HG03064 (cell line): Measurements from ENCODE around the gene BAZ1B.
"Not testable (repeated sequence)": the region's sequence is repeated elsewhere in the genome, so short reads cannot be mapped to it uniquely, and the experiment has no call there.

Experiments
- ATAC-seq: cut with Tn5 transposase; IDR thresholded peaks from one replicate; pipeline ENCODE4 v1.9.1; 2021; ENCODE audit warnings: low read depth; ENCODE audit not compliant: unreplicated experiment

The BAZ1B gene

GRCh38 chr7:73539709-73540108, 17.6 kb upstream of the BAZ1B start:
- no peak for ATAC-seq

GRCh38 chr7:73538510-73538909, 16.4 kb upstream of the BAZ1B start:
- ATAC-seq = not testable (repeated sequence)

GRCh38 chr7:73537051-73537450, 15.0 kb upstream of the BAZ1B start:
- no peak for ATAC-seq

- ATAC-seq = no peak
Measured at GRCh38 chr7:73536479-73536878, 14.4 kb upstream of the BAZ1B start.

GRCh38 chr7:73535918-73536317, 13.8 kb upstream of the BAZ1B start:
- ATAC-seq = not testable (repeated sequence)

- ATAC-seq = no peak
Measured at GRCh38 chr7:73533742-73534141, 11.6 kb upstream of the BAZ1B start.

GRCh38 chr7:73532224-73532623, 10.1 kb upstream of the BAZ1B start:
- ATAC-seq = no peak

GRCh38 chr7:73530800-73531199, 8.7 kb upstream of the BAZ1B start:
- ATAC-seq = no peak

GRCh38 chr7:73526896-73527821, 5.1 kb upstream of the BAZ1B start:
- ATAC-seq = no peak

- not testable (repeated sequence) for ATAC-seq
Measured at GRCh38 chr7:73526158-73526494, 4.0 kb upstream of the BAZ1B start.

- ATAC-seq = peak; percentile 30
Measured at GRCh38 chr7:73521636-73522104, 423 bp downstream of the BAZ1B start.

- no peak for ATAC-seq
Measured at GRCh38 chr7:73520673-73521635, 1.1 kb downstream of the BAZ1B start.

GRCh38 chr7:73519867-73520672, 2.0 kb downstream of the BAZ1B start:
- no peak for ATAC-seq

- no peak for ATAC-seq
Measured at GRCh38 chr7:73518470-73518869, 3.6 kb downstream of the BAZ1B start.

- no peak for ATAC-seq
Measured at GRCh38 chr7:73517241-73517995, 4.7 kb downstream of the BAZ1B start.

GRCh38 chr7:73515178-73515577, 6.9 kb downstream of the BAZ1B start:
- no peak for ATAC-seq

GRCh38 chr7:73512018-73512780, 9.9 kb downstream of the BAZ1B start:
- ATAC-seq = no peak

GRCh38 chr7:73509463-73509862, 12.6 kb downstream of the BAZ1B start:
- ATAC-seq = no peak

GRCh38 chr7:73507556-73507955, 14.5 kb downstream of the BAZ1B start:
- ATAC-seq = no peak
